Urothelium cell line (cell line): ENCODE results near the gene YPEL1.

Source experiments
- DNase-seq: peaks from one replicate; pipeline ENCODE4 v3.0.0; 2011; ENCODE audit warnings: low spot score, mixed read lengths
- FAIRE-seq: peaks from 2 replicates; lab custom pipeline; 2011; peaks lifted over from hg19 to GRCh38; lab: Jason Lieb, UNC

The YPEL1 gene

GRCh38 chr22:21663738-21664137, 71.9 kb downstream of the YPEL1 start:
- no peak for FAIRE-seq
- no peak for DNase-seq

GRCh38 chr22:21661991-21662390, 73.6 kb downstream of the YPEL1 start:
- FAIRE-seq (no peak), DNase-seq (no peak)

- FAIRE-seq (no peak), DNase-seq (no peak)
Measured at GRCh38 chr22:21660904-21661303, 74.7 kb downstream of the YPEL1 start.

- DNase-seq, result no peak
- no peak for FAIRE-seq
Measured at GRCh38 chr22:21659864-21660525, 75.6 kb downstream of the YPEL1 start.

GRCh38 chr22:21657360-21658032, 78.1 kb downstream of the YPEL1 start:
- DNase-seq (peak; percentile 73), FAIRE-seq (no peak)

GRCh38 chr22:21657020-21657359, 78.6 kb downstream of the YPEL1 start:
- FAIRE-seq, result no peak
- no peak for DNase-seq

GRCh38 chr22:21652547-21653545, 82.7 kb downstream of the YPEL1 start:
- DNase-seq (no peak), FAIRE-seq (peak; percentile 17)

GRCh38 chr22:21652010-21652546, 83.5 kb downstream of the YPEL1 start:
- peak; percentile 37 for FAIRE-seq

GRCh38 chr22:21651521-21652009, 84.0 kb downstream of the YPEL1 start:
- FAIRE-seq, result no peak
- DNase-seq, result no peak

More at GRCh38 chr22:21652010-21652546, 83.5 kb downstream of the YPEL1 start:
- peak; percentile 98 for DNase-seq

GRCh38 chr22:21650823-21651520, 84.6 kb downstream of the YPEL1 start:
- DNase-seq (no peak), FAIRE-seq (peak; percentile 9)

- no peak for FAIRE-seq
- no peak for DNase-seq
Measured at GRCh38 chr22:21650280-21650679, 85.3 kb downstream of the YPEL1 start.
